T-helper 1 cell treated with Interleukin-12 subunit alpha and Interleukin-12 subunit beta and Interleukin-4 antibody, amounts not matched to agents 30 μg/mL and 1 μg/mL, for 36 hours (primary cell): ENCODE data around the gene RPA1.
"Not testable (repeated sequence)": the region's sequence is repeated elsewhere in the genome, so short reads cannot be mapped to it uniquely, and the experiment has no call there.

Experiments
- H3K27ac Mint-ChIP-seq: one replicate; pipeline ENCODE4 v1.8.0; 2021; ENCODE audit warnings: mild to moderate bottlenecking, mixed read lengths
- H3K27me3 Mint-ChIP-seq: one replicate; pipeline ENCODE4 v1.8.0; 2021; ENCODE audit warnings: low read depth, mixed read lengths
- H3K36me3 Mint-ChIP-seq: one replicate; pipeline ENCODE4 v1.8.0; 2021; ENCODE audit warnings: low read depth, mixed read lengths
- H3K4me1 Mint-ChIP-seq: one replicate; pipeline ENCODE4 v1.8.0; 2021; ENCODE audit warnings: low read depth, mixed read lengths
- H3K4me3 Mint-ChIP-seq: one replicate; pipeline ENCODE4 v1.8.0; 2021; ENCODE audit warnings: mild to moderate bottlenecking, moderate library complexity, mixed read lengths
- H3K9me3 Mint-ChIP-seq: one replicate; pipeline ENCODE4 v1.8.0; 2021; ENCODE audit warnings: mixed read lengths

Gene RPA1

DNA sequence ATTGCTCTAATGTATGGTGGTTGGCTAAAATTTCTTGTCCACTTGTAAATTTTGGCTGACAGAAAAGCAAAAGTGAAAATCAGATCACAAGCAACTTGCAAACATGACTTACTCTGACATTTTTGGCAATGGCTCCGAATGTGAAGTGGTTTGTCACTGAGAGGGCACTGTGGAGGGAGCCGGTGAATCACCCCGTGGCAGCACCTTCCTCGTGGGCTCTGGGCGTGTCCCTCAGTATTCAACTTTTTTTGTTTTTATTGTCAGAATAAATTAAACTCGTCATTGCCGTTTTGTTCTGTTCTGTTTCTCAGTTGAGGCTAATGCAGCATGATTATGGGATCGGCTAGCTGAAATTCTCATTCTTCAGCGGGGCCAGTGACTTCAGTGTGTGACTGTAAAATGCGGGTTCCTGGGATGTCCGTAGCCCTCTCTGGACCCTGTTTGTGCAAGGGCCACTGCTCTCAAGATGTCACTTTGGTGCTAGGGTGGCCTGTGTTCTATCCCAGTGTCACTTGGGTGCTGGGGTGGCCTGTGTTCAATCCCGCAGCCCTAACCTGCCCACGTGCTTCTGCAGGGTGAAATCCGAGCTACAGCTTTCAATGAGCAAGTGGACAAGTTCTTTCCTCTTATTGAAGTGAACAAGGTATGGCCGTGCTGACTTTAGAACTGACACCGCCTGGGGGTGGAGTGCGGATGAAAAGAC, 48.8 kb downstream of the RPA1 start:
- H3K4me3 Mint-ChIP-seq, result no peak overlapping the region
- no peaks in the 10 kb centered on the region for H3K27me3 Mint-ChIP-seq
- H3K36me3 Mint-ChIP-seq, result peaks cover 70% of the 10 kb centered on the region
- H3K4me1 Mint-ChIP-seq, result peaks cover 47% of the 10 kb centered on the region
- peak overlapping the region; percentile 31 for H3K27ac Mint-ChIP-seq
- no peaks in the 10 kb centered on the region for H3K9me3 Mint-ChIP-seq

DNA sequence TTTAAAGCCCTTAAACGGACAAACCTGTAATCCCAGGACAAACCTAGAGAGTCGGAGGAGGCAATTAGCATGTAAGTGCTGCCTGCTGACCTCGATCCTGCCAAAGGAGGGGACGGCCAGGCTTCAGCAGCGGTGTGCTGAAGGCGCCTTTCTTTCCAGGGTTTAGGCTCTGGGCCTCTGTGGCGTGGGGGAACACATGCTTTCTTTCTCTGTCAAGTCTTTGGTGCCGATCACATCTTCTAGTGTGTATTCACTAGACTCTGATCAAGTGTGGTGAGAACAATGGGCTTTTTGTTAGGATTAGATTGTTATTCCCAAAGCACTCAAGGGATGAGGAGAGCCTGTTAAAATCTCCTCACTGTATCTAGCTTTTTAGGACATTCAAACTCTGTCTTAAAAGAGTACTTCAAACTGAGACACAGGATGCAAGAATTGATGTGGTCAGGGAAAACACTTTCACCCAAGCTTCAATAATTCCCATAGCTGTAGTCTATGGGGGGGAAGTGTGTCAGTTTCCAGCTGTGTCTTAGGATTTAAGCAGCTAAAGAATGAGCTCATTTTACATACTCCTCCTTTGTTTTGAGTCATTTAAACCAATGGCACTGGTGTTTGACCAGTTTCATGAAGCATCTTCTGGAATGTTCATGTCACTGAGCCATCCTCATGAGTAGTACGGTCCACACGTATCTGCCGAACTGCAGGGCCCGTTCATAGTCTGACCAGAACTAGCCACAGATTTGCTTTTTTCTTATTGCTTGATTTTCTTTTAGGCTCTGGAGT, 51.2 kb downstream of the RPA1 start:
- Mint-ChIP-seq H3K9me3 (no peaks in the 10 kb centered on the region), H3K36me3 (peaks cover 72% of the 10 kb centered on the region), H3K27ac (no peak overlapping the region), H3K27me3 (no peaks in the 10 kb centered on the region), H3K4me3 (no peak overlapping the region), H3K4me1 (peaks cover 28% of the 10 kb centered on the region)

DNA sequence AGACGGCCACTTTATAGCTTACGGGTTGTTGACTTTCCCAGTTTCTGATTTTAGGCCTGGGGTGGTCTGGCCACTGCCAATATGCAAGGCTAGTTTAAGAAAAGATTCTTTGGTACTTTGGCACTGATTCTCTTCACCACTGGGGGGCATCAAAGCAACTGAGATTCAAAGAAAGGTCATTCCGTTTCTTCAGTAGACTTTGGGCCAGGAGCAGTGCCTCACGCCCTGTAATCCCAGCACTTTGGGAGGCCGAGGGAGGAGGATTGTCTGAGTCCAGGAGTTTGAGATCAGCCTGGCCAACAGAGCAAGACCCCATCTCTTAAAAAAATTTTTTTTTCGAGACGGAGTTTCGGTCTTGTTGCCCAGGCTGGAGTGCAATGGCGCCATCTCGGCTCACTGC, 53.0 kb downstream of the RPA1 start:
- no peak overlapping the region for H3K4me3 Mint-ChIP-seq
- peaks cover 16% of the 10 kb centered on the region for H3K4me1 Mint-ChIP-seq
- peaks cover 61% of the 10 kb centered on the region for H3K36me3 Mint-ChIP-seq
- H3K27ac Mint-ChIP-seq, result no peak overlapping the region
- no peaks in the 10 kb centered on the region for H3K27me3 Mint-ChIP-seq
- H3K9me3 Mint-ChIP-seq, result no peaks in the 10 kb centered on the region

DNA sequence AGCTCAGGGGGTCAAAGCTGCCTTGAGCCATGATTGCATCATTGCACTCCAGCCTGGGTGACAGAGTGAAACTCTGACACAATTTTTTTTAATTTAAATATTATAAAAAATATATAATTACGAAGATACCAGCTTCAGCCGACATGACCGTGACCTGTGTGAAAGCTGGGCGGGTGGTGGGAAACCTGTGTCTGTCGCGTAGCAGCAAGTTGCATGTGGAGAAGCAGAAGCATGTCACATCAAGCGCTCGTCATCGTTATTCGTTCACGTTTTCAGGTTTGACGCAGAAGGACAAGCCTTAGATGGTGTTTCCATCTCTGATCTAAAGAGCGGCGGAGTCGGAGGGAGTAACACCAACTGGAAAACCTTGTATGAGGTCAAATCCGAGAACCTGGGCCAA, 53.7 kb downstream of the RPA1 start:
- no peak overlapping the region for H3K4me3 Mint-ChIP-seq
- peaks cover 64% of the 10 kb centered on the region for H3K36me3 Mint-ChIP-seq
- H3K27me3 Mint-ChIP-seq, result no peaks in the 10 kb centered on the region
- no peak overlapping the region for H3K27ac Mint-ChIP-seq
- H3K9me3 Mint-ChIP-seq, result no peaks in the 10 kb centered on the region
- peaks cover 16% of the 10 kb centered on the region for H3K4me1 Mint-ChIP-seq

DNA sequence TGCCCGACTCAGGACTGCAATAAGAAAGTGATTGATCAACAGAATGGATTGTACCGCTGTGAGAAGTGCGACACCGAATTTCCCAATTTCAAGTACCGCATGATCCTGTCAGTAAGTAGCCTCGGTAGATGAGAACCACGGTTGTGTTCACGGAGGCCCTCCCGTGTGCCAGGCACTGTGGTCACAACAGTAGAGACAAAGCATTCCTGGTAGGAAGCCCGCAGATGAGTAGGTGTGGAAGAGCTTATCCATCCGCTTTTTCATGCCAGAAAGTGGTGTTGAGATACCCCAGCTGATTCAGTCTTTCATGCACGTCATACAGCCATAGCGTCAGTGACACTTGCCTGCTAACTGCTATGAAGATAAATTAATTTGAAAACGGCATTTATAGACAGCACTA, 58.9 kb downstream of the RPA1 start:
- peaks cover 51% of the 10 kb centered on the region for H3K36me3 Mint-ChIP-seq

DNA sequence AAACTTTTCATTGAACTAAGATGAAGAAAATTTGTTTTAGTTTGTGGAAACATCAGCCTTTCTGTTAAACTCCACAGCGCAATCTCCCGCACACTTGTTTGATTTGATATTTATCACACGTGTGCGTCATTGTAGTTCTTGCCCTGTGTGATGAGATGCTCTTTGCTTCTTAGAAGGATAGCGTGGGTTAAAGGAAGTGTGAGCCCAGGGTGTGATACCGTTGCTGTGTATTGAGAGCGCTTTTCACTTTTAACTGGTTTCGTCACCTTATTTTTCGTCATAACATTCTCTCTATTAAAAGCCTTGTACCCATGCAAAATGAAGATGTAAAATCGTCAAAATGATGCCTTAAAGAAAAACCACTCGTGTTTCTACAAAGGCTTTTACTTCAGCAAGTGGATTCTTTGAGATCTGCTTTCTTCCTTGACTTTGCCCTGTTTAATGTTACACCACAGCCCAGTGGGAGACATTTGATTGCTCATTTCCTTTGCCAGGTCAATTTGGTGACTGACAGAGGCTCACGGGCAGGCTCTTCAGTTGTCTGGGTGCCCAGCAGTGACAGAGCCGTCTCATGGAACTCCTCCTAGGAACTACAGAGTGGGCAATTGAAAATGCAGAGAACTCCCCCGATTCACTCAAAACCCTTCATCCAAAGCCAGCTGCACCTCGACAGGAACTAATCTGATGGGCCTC, 61.1 kb downstream of the RPA1 start:
- Mint-ChIP-seq H3K27me3 (no peaks in the 10 kb centered on the region), H3K4me3 (no peak overlapping the region), H3K4me1 (peaks cover 8% of the 10 kb centered on the region), H3K27ac (peak overlapping the region; percentile 64), H3K36me3 (peaks cover 47% of the 10 kb centered on the region), H3K9me3 (no peaks in the 10 kb centered on the region)

More for the DNA sequence above, 58.9 kb downstream of the RPA1 start:
- Mint-ChIP-seq H3K27ac (no peak overlapping the region), H3K4me3 (no peak overlapping the region), H3K27me3 (no peaks in the 10 kb centered on the region), H3K9me3 (no peaks in the 10 kb centered on the region), H3K4me1 (peaks cover 4% of the 10 kb centered on the region)

DNA sequence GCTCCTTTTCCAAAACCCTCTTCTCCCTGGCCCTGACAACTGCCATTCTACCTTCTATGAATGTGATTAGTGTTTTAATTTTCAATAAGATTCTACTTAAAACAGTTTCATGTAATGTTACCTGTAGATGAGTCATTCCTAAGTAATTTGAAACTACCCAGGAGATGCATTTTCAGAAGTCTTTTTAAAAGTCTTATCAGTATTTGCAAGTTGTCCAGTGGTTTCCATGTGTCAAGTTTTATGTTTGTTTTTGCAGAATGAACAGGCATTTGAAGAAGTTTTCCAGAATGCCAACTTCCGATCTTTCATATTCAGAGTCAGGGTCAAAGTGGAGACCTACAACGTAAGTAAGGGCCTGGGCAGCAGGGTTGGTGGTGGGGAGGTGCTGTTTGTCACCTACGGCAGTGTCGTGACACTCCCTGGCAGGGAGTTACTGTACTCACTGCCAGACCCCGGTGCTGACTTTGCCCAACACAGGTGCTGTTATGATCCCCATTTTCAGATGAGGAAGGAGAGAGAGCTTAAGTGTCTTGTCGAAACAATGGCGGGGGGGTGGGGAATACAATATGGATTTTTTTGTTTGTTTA, 65.0 kb downstream of the RPA1 start:
- no peaks in the 10 kb centered on the region for H3K9me3 Mint-ChIP-seq
- peaks cover 71% of the 10 kb centered on the region for H3K36me3 Mint-ChIP-seq
- no peak overlapping the region for H3K27ac Mint-ChIP-seq
- H3K4me1 Mint-ChIP-seq, result peaks cover 14% of the 10 kb centered on the region
- H3K4me3 Mint-ChIP-seq, result no peak overlapping the region
- no peaks in the 10 kb centered on the region for H3K27me3 Mint-ChIP-seq

DNA sequence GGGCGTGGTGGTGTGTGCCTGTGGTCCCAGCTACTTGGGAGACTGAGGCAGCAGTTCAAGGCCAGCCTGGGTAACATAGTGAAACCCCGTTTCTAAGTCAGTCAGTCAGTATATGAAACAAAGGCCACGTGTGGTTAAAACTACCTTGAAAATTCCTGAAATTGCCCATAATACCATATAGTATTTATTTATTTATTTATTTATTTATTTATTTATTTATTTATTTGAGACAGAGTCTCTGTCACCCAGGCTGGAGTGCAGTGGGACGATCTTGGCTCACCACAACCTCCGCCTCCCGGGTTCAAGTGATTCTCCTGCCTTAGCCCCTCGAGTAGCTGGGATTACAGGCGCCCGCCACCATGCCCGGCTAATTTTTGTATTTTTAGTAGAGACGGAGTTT, 65.7 kb downstream of the RPA1 start:
- Mint-ChIP-seq H3K36me3 (peaks cover 71% of the 10 kb centered on the region), H3K4me1 (peaks cover 14% of the 10 kb centered on the region)
- not testable (repeated sequence) for H3K9me3 Mint-ChIP-seq, H3K4me3 Mint-ChIP-seq, H3K27me3 Mint-ChIP-seq, H3K27ac Mint-ChIP-seq

DNA sequence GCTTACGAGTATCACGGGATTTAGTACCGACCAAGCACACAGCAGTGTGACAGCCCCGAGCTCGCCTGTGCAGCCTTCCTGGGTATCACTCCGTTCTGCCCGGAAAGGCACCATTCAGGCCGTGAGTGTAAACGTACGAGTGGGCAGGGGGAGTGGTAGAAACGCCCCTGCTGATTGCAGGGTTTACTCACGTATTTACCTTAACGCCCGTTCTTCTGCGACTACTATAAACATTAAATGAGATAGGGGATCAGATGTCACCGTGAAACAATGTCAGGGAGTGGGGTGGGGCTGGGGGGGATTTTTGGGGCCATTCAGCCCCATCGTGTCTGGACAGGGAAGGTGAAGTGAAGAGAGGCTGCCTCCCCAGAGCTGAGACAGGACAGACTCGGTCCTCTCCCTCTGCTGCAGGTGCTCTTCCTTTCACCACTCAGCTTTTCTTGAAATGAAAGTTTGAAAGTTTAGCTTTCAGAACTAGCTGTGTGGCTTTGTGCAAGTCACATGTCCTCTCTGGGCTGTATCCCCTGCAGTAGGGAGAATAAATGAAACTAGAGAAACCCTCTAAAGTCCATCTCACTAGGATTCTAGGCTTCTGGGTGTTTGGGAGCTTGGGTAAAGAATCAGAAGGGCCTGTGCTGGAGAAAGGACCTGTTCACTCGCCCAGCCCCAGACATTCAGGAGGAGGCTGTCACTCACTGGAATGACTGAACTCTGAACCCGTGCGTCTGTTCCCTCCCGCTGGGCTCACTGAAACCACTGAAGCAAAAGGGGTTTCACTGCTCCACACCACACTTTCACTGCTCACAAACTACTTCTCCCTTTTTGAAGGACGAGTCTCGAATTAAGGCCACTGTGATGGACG, 66.7 kb downstream of the RPA1 start:
- Mint-ChIP-seq H3K36me3 (peaks cover 65% of the 10 kb centered on the region), H3K4me1 (peaks cover 10% of the 10 kb centered on the region), H3K9me3 (no peaks in the 10 kb centered on the region), H3K27me3 (no peaks in the 10 kb centered on the region), H3K4me3 (no peak overlapping the region), H3K27ac (no peak overlapping the region)

DNA sequence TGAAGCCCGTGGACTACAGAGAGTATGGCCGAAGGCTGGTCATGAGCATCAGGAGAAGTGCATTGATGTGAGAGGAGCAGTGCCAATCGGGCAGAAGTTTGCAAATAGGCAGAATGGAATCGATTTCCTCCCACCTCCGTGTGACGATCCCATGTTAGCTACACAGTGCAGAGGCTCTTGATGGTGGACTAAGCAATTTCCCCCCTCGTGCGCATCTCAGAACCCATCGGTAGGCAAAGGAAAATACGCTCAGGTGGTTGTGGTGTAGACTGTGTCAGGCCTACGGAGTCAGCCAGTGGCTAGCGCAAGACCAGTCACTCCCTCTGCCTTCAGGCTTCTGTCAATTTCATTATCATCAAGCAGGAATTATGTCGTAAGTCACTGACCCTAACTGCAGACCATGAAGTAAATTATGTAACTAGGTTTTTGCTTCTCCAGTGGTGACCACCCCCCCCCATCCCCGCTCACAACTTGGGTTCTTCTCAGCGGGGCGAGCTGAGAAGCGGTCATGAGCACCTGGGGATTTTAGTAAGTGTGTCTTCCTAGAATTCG, 67.4 kb downstream of the RPA1 start:
- Mint-ChIP-seq H3K27me3 (no peaks in the 10 kb centered on the region), H3K36me3 (peaks cover 61% of the 10 kb centered on the region), H3K4me1 (peaks cover 10% of the 10 kb centered on the region), H3K9me3 (no peaks in the 10 kb centered on the region), H3K27ac (no peak overlapping the region), H3K4me3 (no peak overlapping the region)

DNA sequence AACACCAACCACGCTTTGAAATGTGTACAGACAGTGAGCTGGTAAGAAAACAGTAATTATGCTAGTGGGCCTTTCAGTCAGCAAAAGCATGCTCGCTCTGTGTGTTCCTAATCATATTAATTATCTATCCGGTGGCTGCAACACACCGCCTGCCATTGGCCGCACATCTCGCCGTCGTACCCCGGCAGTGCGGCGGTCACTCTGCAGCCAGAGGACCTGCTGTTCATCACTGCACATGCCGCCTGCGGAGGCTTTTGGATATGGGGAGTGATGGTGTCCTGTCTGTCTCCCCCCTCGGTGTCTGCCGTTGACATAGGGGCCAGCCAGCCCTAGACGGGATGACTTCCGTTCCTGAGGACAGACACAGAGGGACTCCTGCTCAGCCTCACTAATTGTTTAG, 68.5 kb downstream of the RPA1 start:
- Mint-ChIP-seq H3K9me3 (no peaks in the 10 kb centered on the region), H3K4me1 (peaks cover 10% of the 10 kb centered on the region), H3K27ac (no peak overlapping the region), H3K36me3 (peaks cover 51% of the 10 kb centered on the region), H3K27me3 (peaks cover 2% of the 10 kb centered on the region), H3K4me3 (no peak overlapping the region)

DNA sequence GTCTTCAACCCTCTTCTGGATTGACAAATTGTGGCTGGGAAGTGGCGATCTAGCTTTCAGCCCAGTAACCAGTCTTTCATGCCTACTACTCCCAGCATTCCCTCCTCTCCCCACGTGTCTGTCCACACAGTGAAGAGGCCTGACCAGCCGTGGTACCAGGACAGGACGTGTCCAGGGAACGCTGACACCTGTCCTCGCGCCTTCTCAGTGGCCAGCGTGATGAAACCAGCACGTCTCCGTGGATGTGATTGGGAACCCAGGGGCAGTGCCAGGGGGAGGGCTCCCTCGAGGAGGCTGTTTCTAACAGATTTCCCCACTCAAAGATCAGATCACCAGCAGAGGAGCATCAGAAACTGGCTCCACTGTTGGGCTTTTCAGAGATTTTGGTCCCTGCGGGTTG, 69.1 kb downstream of the RPA1 start:
- Mint-ChIP-seq H3K27ac (no peak overlapping the region), H3K4me3 (no peak overlapping the region), H3K27me3 (peaks cover 4% of the 10 kb centered on the region), H3K4me1 (peaks cover 10% of the 10 kb centered on the region), H3K36me3 (peaks cover 49% of the 10 kb centered on the region), H3K9me3 (no peaks in the 10 kb centered on the region)

DNA sequence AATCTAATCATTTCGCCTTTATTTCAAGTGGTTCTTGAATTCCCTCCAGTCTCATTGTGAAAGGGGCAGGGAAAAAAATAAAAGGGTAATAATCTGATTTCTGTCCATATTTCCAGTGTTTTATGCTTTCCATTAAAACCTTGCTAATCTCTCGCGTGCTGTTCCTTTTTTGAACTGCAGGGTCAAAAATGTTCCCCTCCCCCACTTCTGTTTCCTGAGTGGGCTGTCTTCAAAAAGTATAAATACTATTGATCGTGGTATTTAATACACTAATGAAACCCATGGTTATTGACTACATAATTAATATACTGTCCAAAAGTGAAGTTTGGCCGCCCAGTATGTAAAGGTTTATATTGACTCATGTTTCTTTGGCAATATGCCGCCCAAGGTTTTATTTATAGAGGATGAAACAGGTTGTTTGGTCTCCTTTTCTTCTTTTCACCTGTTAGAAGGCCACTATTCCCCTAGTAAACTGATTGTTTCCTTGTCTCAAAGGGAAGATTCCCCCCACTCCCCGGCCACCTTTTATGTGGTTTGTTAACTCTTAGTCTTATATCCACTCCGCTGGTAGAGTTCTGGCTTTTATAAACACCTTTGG, 69.7 kb downstream of the RPA1 start:
- Mint-ChIP-seq H3K27ac (no peak overlapping the region), H3K4me1 (peaks cover 10% of the 10 kb centered on the region), H3K4me3 (no peak overlapping the region)

More for the DNA sequence above, 69.7 kb downstream of the RPA1 start:
- H3K36me3 Mint-ChIP-seq, result peaks cover 42% of the 10 kb centered on the region
- H3K9me3 Mint-ChIP-seq, result no peaks in the 10 kb centered on the region
- H3K27me3 Mint-ChIP-seq, result peaks cover 10% of the 10 kb centered on the region
